GM13977 (cell line): ENCODE results near the gene C4A.
"Not testable (repeated sequence)": the region's sequence is repeated elsewhere in the genome, so short reads cannot be mapped to it uniquely, and the experiment has no call there.

Experiments
- DNase-seq: peaks from one replicate; pipeline ENCODE4 v3.0.0; 2012; ENCODE audit warnings: low spot score
- CTCF ChIP-seq: IDR thresholded peaks from 2 replicates; pipeline ENCODE4 v1.5.1; 2012; ENCODE audit warnings: mild to moderate bottlenecking, control low read depth; ENCODE audit not compliant: insufficient read depth; ENCODE audit errors: extremely low read depth, missing control alignments
- in situ Hi-C: fragments of 300-500 bp; cut with MboI; formaldehyde crosslinking; loops from one replicate; pipeline ENCODE4 v1.12.0; 2022; ENCODE audit warnings: low sequenced_read_pairs, low pct_unique_long_range_greater_than_20kb, mixed read lengths, inconsistent platforms; ENCODE audit not compliant: unreplicated experiment

C4A gene

GRCh38 chr6:31971279-31971992, 10.4 kb upstream of the C4A start:
- no peak for TF ChIP-seq CTCF
- in situ Hi-C loops = no loop called here
- DNase-seq = no peak

- in situ Hi-C loops = no loop called here
- peak; percentile 99 for DNase-seq
- TF ChIP-seq CTCF = no peak
Measured at GRCh38 chr6:31971993-31972708, 9.7 kb upstream of the C4A start, which contains the start of gene DXO. TSS of gene DXO (minus strand) at chr6:31972138. CDS start at chr6:31971675, 463 bp downstream.

- in situ Hi-C loops = no loop called here
- DNase-seq = no peak
- no peak for TF ChIP-seq CTCF
Measured at GRCh38 chr6:31972709-31973350, 9.0 kb upstream of the C4A start.

GRCh38 chr6:31976065-31976464, 5.8 kb upstream of the C4A start:
- in situ Hi-C loops, DNase-seq: not testable (repeated sequence)

- TF ChIP-seq CTCF = no peak
- DNase-seq = no peak
- in situ Hi-C loops = no loop called here
Measured at GRCh38 chr6:31977816-31978431, 3.9 kb upstream of the C4A start.

GRCh38 chr6:31978831-31979230, 3.0 kb upstream of the C4A start:
- DNase-seq = no peak
- TF ChIP-seq CTCF = no peak
- in situ Hi-C loops = no loop called here
